HepG2 (cell line): ENCODE data around the gene IRAK2. TPM values are rescaled to one million over a fixed set of nuclear protein-coding genes. Genes with fewer than 3 reads are reported as not detected.

Source experiments
- ADNP ChIP-seq: sonication (generic); formaldehyde crosslinking; IDR thresholded peaks from 2 replicates; pipeline ENCODE4 v1.4.0; 2020; ENCODE audit warnings: missing genetic modification reagents
- RXRA ChIP-seq: sonication (generic); formaldehyde crosslinking; IDR thresholded peaks from 2 replicates; pipeline ENCODE4 v1.5.1; 2020; ENCODE audit warnings: missing genetic modification reagents
- SMYD3 ChIP-seq: sonication (generic); formaldehyde crosslinking; IDR thresholded peaks from 2 replicates; pipeline ENCODE4 v1.8.1; 2023; ENCODE audit warnings: mild to moderate bottlenecking, missing genetic modification reagents
- ZBTB38 ChIP-seq: sonication (generic); formaldehyde crosslinking; IDR thresholded peaks from 2 replicates; pipeline ENCODE4 v1.5.1; 2020; ENCODE audit warnings: mild to moderate bottlenecking, missing genetic modification reagents
- ZFP36 ChIP-seq: fragments of 150-350 bp; IDR thresholded peaks from 2 replicates; pipeline ENCODE4 v1.6.1; 2018; ENCODE audit warnings: borderline replicate concordance, low read length, low read depth; ENCODE audit not compliant: partially characterized antibody
- ZNF337 ChIP-seq: sonication (generic); formaldehyde crosslinking; IDR thresholded peaks from 2 replicates; pipeline ENCODE4 v1.5.1; 2020; ENCODE audit warnings: missing genetic modification reagents, low read depth, mild to moderate bottlenecking, borderline replicate concordance
- ZNF33A ChIP-seq: sonication (generic); formaldehyde crosslinking; IDR thresholded peaks from 2 replicates; pipeline ENCODE4 v1.5.1; 2020; ENCODE audit warnings: missing genetic modification reagents, mild to moderate bottlenecking, moderate library complexity, borderline replicate concordance
- ZNF44 ChIP-seq: sonication (generic); formaldehyde crosslinking; IDR thresholded peaks from 2 replicates; pipeline ENCODE4 v1.5.1; 2020; ENCODE audit warnings: mild to moderate bottlenecking, missing genetic modification reagents
- ZNF460 ChIP-seq: sonication (generic); formaldehyde crosslinking; IDR thresholded peaks from 2 replicates; pipeline ENCODE4 v1.5.1; 2020; ENCODE audit warnings: missing genetic modification reagents, mild to moderate bottlenecking, borderline replicate concordance
- ZZZ3 ChIP-seq: sonication (generic); formaldehyde crosslinking; IDR thresholded peaks from 2 replicates; pipeline ENCODE4 v1.4.0; 2020; ENCODE audit warnings: missing genetic modification reagents, mild to moderate bottlenecking, borderline replicate concordance
- polyA plus RNA-seq, 8 experiments: library from polyadenylated mRNA; depleted of rRNA in 3 of 8; stranded (reverse) in 7 of 8; unstranded in 1 of 8; fragments of >200 nt; fragmentation: Illumina TruSeq in 4 of 8; extraction: Trizol in 4 of 8; gene quantifications; 2 replicates each; pipeline versions ENCODE4 v1.2.1 to v1.2.3, GENCODE V29; 2011 to 2016; ENCODE audit warnings: low read depth in 4 of 8, missing spikeins in 1 of 8, mixed read lengths in 1 of 8; ENCODE audit not compliant: insufficient read depth in 1 of 8
- total RNA-seq, 5 experiments: library from RNA; depleted of rRNA; stranded (reverse); fragments of >200 nt; fragmentation: Illumina TruSeq; extraction: Trizol; gene quantifications; 2 replicates each; pipeline ENCODE4 v1.2.3, GENCODE V29; 2016; ENCODE audit warnings: low read depth in 1 of 5
- TF ChIP-seq, protein P1 (sequence below): sonication (generic); formaldehyde crosslinking; IDR thresholded peaks from 2 replicates; pipeline ENCODE4 v1.9.0; 2021; ENCODE audit warnings: missing genetic modification reagents, borderline replicate concordance
- TF ChIP-seq, protein P2 (sequence below): sonication (generic); formaldehyde crosslinking; IDR thresholded peaks from 2 replicates; pipeline ENCODE4 v1.8.0; 2022; ENCODE audit warnings: mild to moderate bottlenecking, missing genetic modification reagents, moderate library complexity
- TF ChIP-seq, protein P3 (sequence below): sonication (generic); formaldehyde crosslinking; IDR thresholded peaks from 2 replicates; pipeline ENCODE4 v1.9.0; 2022; ENCODE audit warnings: missing genetic modification reagents, mild to moderate bottlenecking, borderline replicate concordance
- TF ChIP-seq, protein P4 (sequence below): sonication (generic); formaldehyde crosslinking; IDR thresholded peaks from 2 replicates; pipeline ENCODE4 v1.8.1; 2022; ENCODE audit warnings: mild to moderate bottlenecking, missing genetic modification reagents
- TF ChIP-seq, protein P5 (sequence below): sonication (generic); formaldehyde crosslinking; IDR thresholded peaks from 2 replicates; pipeline ENCODE4 v1.4.0; 2020; ENCODE audit warnings: missing genetic modification reagents

Gene IRAK2
- total and polyA plus RNA-seq, 2 of the 13 experiments (the other 11 are each of a cell fraction or from before 2014, with no cell fraction given) = 13.1 to 23.3 TPM

DNA sequence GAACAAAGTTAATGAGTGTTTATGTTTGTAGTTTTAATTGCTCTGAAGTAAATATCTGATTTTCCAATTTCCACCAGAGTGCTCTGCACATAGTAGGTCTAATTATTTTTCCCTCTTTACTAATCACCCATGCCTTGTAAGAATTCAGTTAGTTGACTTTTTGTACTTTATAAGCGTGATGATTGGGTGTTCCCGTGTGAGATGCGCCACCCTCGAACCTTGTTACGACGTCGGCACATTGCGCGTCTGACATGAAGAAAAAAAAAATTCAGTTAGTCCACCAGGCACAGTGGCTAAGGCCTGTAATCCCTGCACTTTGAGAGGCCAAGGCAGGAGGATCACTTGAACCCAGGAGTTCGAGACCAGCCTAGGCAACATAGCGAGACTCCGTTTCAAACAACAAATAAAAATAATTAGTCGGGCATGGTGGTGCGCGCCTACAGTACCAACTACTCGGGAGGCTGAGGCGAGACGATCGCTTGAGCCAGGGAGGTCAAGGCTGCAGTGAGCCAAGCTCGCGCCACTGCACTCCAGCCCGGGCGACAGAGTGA is 23.6 kb upstream of the IRAK2 start (continued):
- TF ChIP-seq, protein P1, sequence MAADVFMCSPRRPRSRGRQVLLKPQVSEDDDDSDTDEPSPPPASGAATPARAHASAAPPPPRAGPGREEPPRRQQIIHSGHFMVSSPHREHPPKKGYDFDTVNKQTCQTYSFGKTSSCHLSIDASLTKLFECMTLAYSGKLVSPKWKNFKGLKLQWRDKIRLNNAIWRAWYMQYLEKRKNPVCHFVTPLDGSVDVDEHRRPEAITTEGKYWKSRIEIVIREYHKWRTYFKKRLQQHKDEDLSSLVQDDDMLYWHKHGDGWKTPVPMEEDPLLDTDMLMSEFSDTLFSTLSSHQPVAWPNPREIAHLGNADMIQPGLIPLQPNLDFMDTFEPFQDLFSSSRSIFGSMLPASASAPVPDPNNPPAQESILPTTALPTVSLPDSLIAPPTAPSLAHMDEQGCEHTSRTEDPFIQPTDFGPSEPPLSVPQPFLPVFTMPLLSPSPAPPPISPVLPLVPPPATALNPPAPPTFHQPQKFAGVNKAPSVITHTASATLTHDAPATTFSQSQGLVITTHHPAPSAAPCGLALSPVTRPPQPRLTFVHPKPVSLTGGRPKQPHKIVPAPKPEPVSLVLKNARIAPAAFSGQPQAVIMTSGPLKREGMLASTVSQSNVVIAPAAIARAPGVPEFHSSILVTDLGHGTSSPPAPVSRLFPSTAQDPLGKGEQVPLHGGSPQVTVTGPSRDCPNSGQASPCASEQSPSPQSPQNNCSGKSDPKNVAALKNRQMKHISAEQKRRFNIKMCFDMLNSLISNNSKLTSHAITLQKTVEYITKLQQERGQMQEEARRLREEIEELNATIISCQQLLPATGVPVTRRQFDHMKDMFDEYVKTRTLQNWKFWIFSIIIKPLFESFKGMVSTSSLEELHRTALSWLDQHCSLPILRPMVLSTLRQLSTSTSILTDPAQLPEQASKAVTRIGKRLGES (CRISPR knock-in tag) = no peak
- TF ChIP-seq RXRA (CRISPR knock-in tag) = no peak
- TF ChIP-seq ZNF337 (CRISPR knock-in tag) = 0 out of 2 replicates have a peak, but pooled peaks have one; percentile 56
- TF ChIP-seq, protein P2, sequence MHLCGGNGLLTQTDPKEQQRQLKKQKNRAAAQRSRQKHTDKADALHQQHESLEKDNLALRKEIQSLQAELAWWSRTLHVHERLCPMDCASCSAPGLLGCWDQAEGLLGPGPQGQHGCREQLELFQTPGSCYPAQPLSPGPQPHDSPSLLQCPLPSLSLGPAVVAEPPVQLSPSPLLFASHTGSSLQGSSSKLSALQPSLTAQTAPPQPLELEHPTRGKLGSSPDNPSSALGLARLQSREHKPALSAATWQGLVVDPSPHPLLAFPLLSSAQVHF (CRISPR knock-in tag) = peak; percentile 4; the same call in 1 of the 2 replicates
- TF ChIP-seq, protein P3, sequence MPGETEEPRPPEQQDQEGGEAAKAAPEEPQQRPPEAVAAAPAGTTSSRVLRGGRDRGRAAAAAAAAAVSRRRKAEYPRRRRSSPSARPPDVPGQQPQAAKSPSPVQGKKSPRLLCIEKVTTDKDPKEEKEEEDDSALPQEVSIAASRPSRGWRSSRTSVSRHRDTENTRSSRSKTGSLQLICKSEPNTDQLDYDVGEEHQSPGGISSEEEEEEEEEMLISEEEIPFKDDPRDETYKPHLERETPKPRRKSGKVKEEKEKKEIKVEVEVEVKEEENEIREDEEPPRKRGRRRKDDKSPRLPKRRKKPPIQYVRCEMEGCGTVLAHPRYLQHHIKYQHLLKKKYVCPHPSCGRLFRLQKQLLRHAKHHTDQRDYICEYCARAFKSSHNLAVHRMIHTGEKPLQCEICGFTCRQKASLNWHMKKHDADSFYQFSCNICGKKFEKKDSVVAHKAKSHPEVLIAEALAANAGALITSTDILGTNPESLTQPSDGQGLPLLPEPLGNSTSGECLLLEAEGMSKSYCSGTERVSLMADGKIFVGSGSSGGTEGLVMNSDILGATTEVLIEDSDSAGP (CRISPR knock-in tag) = 0 out of 2 replicates have a peak, but pooled peaks have one; percentile 2
- no peak for TF ChIP-seq ZFP36
- no peak for TF ChIP-seq ZZZ3
- TF ChIP-seq SMYD3 (CRISPR knock-in tag) = 0 out of 2 replicates have a peak, but pooled peaks have one; percentile 44
- TF ChIP-seq, protein P4, sequence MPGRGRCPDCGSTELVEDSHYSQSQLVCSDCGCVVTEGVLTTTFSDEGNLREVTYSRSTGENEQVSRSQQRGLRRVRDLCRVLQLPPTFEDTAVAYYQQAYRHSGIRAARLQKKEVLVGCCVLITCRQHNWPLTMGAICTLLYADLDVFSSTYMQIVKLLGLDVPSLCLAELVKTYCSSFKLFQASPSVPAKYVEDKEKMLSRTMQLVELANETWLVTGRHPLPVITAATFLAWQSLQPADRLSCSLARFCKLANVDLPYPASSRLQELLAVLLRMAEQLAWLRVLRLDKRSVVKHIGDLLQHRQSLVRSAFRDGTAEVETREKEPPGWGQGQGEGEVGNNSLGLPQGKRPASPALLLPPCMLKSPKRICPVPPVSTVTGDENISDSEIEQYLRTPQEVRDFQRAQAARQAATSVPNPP (CRISPR knock-in tag) = 0 out of 2 replicates have a peak, but pooled peaks have one; percentile 31
- peak; percentile 42; the same call in 1 of the 2 replicates for TF ChIP-seq ZNF460 (CRISPR knock-in tag)
- TF ChIP-seq ZNF33A (CRISPR knock-in tag) = 0 out of 2 replicates have a peak, but pooled peaks have one; percentile 12
- TF ChIP-seq ADNP (CRISPR knock-in tag) = no peak
- peak; percentile 90; the same call in 1 of the 2 replicates for TF ChIP-seq ZBTB38
- TF ChIP-seq, protein P5, sequence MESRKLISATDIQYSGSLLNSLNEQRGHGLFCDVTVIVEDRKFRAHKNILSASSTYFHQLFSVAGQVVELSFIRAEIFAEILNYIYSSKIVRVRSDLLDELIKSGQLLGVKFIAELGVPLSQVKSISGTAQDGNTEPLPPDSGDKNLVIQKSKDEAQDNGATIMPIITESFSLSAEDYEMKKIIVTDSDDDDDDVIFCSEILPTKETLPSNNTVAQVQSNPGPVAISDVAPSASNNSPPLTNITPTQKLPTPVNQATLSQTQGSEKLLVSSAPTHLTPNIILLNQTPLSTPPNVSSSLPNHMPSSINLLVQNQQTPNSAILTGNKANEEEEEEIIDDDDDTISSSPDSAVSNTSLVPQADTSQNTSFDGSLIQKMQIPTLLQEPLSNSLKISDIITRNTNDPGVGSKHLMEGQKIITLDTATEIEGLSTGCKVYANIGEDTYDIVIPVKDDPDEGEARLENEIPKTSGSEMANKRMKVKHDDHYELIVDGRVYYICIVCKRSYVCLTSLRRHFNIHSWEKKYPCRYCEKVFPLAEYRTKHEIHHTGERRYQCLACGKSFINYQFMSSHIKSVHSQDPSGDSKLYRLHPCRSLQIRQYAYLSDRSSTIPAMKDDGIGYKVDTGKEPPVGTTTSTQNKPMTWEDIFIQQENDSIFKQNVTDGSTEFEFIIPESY (CRISPR knock-in tag) = peak; percentile 52; the same call in 1 of the 2 replicates
- TF ChIP-seq ZNF44 (CRISPR knock-in tag) = 0 out of 2 replicates have a peak, but pooled peaks have one; percentile 57
